H9 (cell line): Measurements from ENCODE around the gene UVSSA. TPM values are rescaled to one million over a fixed set of nuclear protein-coding genes. Genes with fewer than 3 reads are reported as not detected.

Experiments used
- DNase-seq: peaks from one replicate; pipeline ENCODE4 v3.0.0-alpha.2; 2017
- H2AFZ ChIP-seq: one replicate; pipeline ENCODE4 v1.6.1; 2013; ENCODE audit warnings: mild to moderate bottlenecking, low read length, control low read depth, moderate library complexity
- H2AK5ac ChIP-seq: 2 replicates; pipeline ENCODE4 v1.6.1; 2013; ENCODE audit warnings: low read length, control low read depth, mixed read lengths; ENCODE audit not compliant: insufficient read length
- H2BK120ac ChIP-seq: one replicate; pipeline ENCODE4 v1.6.1; 2013; ENCODE audit warnings: low read depth, mild to moderate bottlenecking, low read length, control low read depth, inconsistent platforms; ENCODE audit not compliant: poor library complexity, severe bottlenecking
- H2BK12ac ChIP-seq: 2 replicates; pipeline ENCODE4 v1.6.1; 2013; ENCODE audit warnings: low read length, control low read depth, mixed read lengths, low read depth; ENCODE audit not compliant: insufficient read length
- H2BK15ac ChIP-seq: 2 replicates; pipeline ENCODE4 v1.6.1; 2013; ENCODE audit warnings: low read depth, low read length, control low read depth
- H2BK20ac ChIP-seq: one replicate; pipeline ENCODE4 v1.6.1; 2013; ENCODE audit warnings: low read depth, mild to moderate bottlenecking, low read length, control low read depth, inconsistent platforms; ENCODE audit not compliant: poor library complexity, severe bottlenecking
- H2BK5ac ChIP-seq: 2 replicates; pipeline ENCODE4 v1.6.1; 2013; ENCODE audit warnings: low read length, control low read depth, mixed read lengths; ENCODE audit not compliant: insufficient read length
- H3K14ac ChIP-seq: 2 replicates; pipeline ENCODE4 v1.6.1; 2013; ENCODE audit warnings: low read length, control low read depth; ENCODE audit not compliant: insufficient read depth
- H3K18ac ChIP-seq: 2 replicates; pipeline ENCODE4 v1.6.1; 2013; ENCODE audit warnings: low read depth, mild to moderate bottlenecking, mixed read lengths, low read length, control low read depth; ENCODE audit not compliant: insufficient read length
- H3K23ac ChIP-seq: 2 replicates; pipeline ENCODE4 v1.6.1; 2013; ENCODE audit warnings: low read length, control low read depth, mixed read lengths, low read depth; ENCODE audit not compliant: insufficient read length
- H3K23me2 ChIP-seq: 2 replicates; pipeline ENCODE4 v1.6.1; 2013; ENCODE audit warnings: low read depth, mild to moderate bottlenecking, mixed read lengths, low read length, control low read depth; ENCODE audit not compliant: insufficient read length, poor library complexity, severe bottlenecking
- H3K27ac ChIP-seq: 2 replicates; pipeline ENCODE4 v1.5.1; 2013; ENCODE audit warnings: low read length, control low read depth, mixed read lengths, low read depth; ENCODE audit not compliant: insufficient read length
- H3K27me3 ChIP-seq: 2 replicates; pipeline ENCODE4 v1.6.1; 2013; ENCODE audit warnings: low read length, control low read depth, inconsistent platforms; ENCODE audit not compliant: insufficient read depth
- H3K4ac ChIP-seq: 2 replicates; pipeline ENCODE4 v1.6.1; 2013; ENCODE audit warnings: low read depth, mild to moderate bottlenecking, control low read depth, inconsistent platforms, low read length, moderate library complexity
- H3K4me1 ChIP-seq: 2 replicates; pipeline ENCODE4 v1.6.1; 2013; ENCODE audit warnings: low read length, control low read depth, inconsistent platforms; ENCODE audit not compliant: insufficient read depth
- H3K4me2 ChIP-seq: 2 replicates; pipeline ENCODE4 v1.6.1; 2013; ENCODE audit warnings: low read length, control low read depth, mixed read lengths; ENCODE audit not compliant: insufficient read length, insufficient read depth
- H3K56ac ChIP-seq: 2 replicates; pipeline ENCODE4 v1.6.1; 2013; ENCODE audit warnings: low read depth, mild to moderate bottlenecking, mixed read lengths, low read length, control low read depth; ENCODE audit not compliant: insufficient read length
- H3K79me1 ChIP-seq: 2 replicates; pipeline ENCODE4 v1.6.1; 2013; ENCODE audit warnings: low read depth, mild to moderate bottlenecking, moderate library complexity, low read length, control low read depth, inconsistent platforms; ENCODE audit not compliant: insufficient read depth, poor library complexity, severe bottlenecking
- H3K79me2 ChIP-seq: 2 replicates; pipeline ENCODE4 v1.6.1; 2013; ENCODE audit warnings: low read length, control low read depth, inconsistent platforms; ENCODE audit not compliant: insufficient read depth
- H3K9ac ChIP-seq: 2 replicates; pipeline ENCODE4 v1.6.1; 2013; ENCODE audit warnings: low read length, control low read depth, mixed read lengths; ENCODE audit not compliant: insufficient read length; ENCODE audit errors: extremely low read depth
- H3K9me3 ChIP-seq: one replicate; pipeline ENCODE4 v1.6.1; 2013; ENCODE audit warnings: low read depth, low read length, inconsistent platforms; ENCODE audit not compliant: control insufficient read depth
- H3T11ph ChIP-seq: one replicate; pipeline ENCODE4 v1.6.1; 2013; ENCODE audit warnings: mild to moderate bottlenecking, low read length, control low read depth, inconsistent platforms
- H4K20me1 ChIP-seq: one replicate; pipeline ENCODE4 v1.6.1; 2013; ENCODE audit not compliant: control insufficient read depth, insufficient read length, insufficient read depth
- H4K5ac ChIP-seq: 2 replicates; pipeline ENCODE4 v1.6.1; 2013; ENCODE audit warnings: low read depth, mild to moderate bottlenecking, mixed read lengths, low read length, control low read depth; ENCODE audit not compliant: insufficient read length
- H4K8ac ChIP-seq: replicated peaks from 2 replicates; pipeline ENCODE4 v1.6.1; 2013; ENCODE audit warnings: low read length, control low read depth, mixed read lengths, low read depth; ENCODE audit not compliant: insufficient read length
- H4K91ac ChIP-seq: 2 replicates; pipeline ENCODE4 v1.6.1; 2013; ENCODE audit warnings: low read depth, mild to moderate bottlenecking, moderate library complexity, mixed read lengths, low read length, control low read depth; ENCODE audit not compliant: insufficient read length
- H3K27ac Mint-ChIP-seq, 3 experiments: 2 replicates in 2 of 3; 3 replicates in 1 of 3; pipeline ENCODE4 v1.8.0; 2020 to 2021; ENCODE audit warnings: mixed read lengths in 3 of 3, mild to moderate bottlenecking in 1 of 3, moderate library complexity in 1 of 3
- H3K27me3 Mint-ChIP-seq: 2 replicates; pipeline ENCODE4 v1.8.0; 2021; ENCODE audit warnings: low read depth, mild to moderate bottlenecking, moderate library complexity, mixed read lengths
- H3K36me3 Mint-ChIP-seq, 3 experiments: 2 replicates in 2 of 3; 3 replicates in 1 of 3; pipeline ENCODE4 v1.8.0; 2020 to 2021; ENCODE audit warnings: low read depth in 3 of 3, mixed read lengths in 3 of 3; ENCODE audit not compliant: insufficient read depth in 1 of 3
- H3K4me1 Mint-ChIP-seq, 2 experiments: 2 replicates each; pipeline ENCODE4 v1.8.0; 2020; ENCODE audit warnings: mixed read lengths in 2 of 2
- H3K4me3 Mint-ChIP-seq, 2 experiments: 2 replicates in 1 of 2; 3 replicates in 1 of 2; pipeline ENCODE4 v1.8.0; 2020 to 2021; ENCODE audit warnings: mild to moderate bottlenecking in 2 of 2, mixed read lengths in 2 of 2, moderate library complexity in 1 of 2
- H3K9me3 Mint-ChIP-seq, 2 experiments: 2 replicates in 1 of 2; 3 replicates in 1 of 2; pipeline ENCODE4 v1.8.0; 2020; ENCODE audit warnings: mild to moderate bottlenecking in 2 of 2, mixed read lengths in 2 of 2, moderate library complexity in 1 of 2
- WGBS: extraction: QIAGEN DNeasy Blood & Tissue Kit; methylation state at CpG from one replicate; pipeline ENCODE4 v1.1.7; 2013; ENCODE audit warnings: missing lambda C conversion rate, low lambda C conversion rate, mixed read lengths; ENCODE audit not compliant: insufficient read length; ENCODE audit errors: extremely low coverage; 5-methylcytosine and 5-hydroxymethylcytosine counted together
- total RNA-seq: library from RNA; stranded (reverse); gene quantifications from 2 replicates; pipeline ENCODE4 v1.2.1, GENCODE V29; 2021
- TF ChIP-seq, protein P1 (sequence below): fragments of 200-600 bp; sonication (generic); conservative IDR thresholded peaks from 3 replicates; pipeline ENCODE4 v1.8.0; 2021; ENCODE audit warnings: antibody characterized with exemption, mild to moderate bottlenecking

UVSSA gene
- total RNA-seq, 1 experiment from 2014 or later = 15.9 TPM

DNA sequence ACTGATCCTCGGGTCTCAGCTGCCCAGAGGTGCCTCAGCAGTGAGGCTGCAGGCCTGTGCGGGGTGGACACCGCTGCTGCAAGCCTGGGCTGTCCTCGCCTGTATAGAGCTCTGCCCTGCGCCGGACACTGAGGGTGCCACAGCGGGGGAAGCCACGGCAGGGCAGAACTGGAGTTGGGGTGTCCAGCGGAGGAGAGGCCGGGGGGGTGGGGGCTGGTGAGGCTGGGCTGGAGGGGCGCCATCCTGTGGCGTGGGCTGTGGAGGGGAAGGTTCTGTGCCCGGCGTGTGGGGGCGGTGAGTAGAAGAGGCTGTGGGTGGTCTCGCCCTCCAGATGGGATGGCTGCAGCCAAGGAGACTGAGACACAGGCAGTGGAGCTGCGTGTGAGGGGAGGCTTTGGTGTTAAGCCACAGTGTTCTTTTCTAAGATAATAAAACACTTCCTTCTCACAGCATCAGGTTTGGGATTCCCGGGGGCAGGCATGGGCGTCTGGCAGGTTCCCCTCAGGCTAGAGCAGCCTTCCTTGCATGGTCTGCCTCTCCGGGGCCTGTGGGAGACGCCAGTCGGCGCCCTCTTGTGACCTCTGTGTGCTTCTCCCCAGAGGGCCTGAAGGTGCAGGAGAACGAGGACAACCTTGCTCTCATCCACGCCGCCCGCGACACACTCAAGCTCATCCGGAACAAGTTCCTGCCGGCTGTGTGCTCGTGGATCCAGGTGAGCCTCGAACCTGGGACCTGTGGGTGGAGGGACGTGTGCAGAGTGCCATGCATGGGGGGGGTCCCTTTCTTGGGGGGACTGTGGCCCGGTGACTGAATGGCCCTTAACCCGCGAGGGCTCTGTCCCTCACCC lies 7.4 kb downstream of the UVSSA start:
- Histone ChIP-seq H3K4me2 (no peak overlapping the region), H3K4me1 (no peaks in the 10 kb centered on the region), H3T11ph (no peak overlapping the region), H3K9ac (no peak overlapping the region), H2BK15ac (no peak overlapping the region), H3K4ac (no peak overlapping the region), H2BK120ac (no peak overlapping the region), H3K9me3 (no peaks in the 10 kb centered on the region), H2AFZ (no peak overlapping the region), H3K79me2 (no peaks in the 10 kb centered on the region), H3K56ac (no peak overlapping the region), H3K23me2 (no peaks in the 10 kb centered on the region), H3K27ac (no peak overlapping the region), H3K14ac (no peak overlapping the region), H4K20me1 (no peaks in the 10 kb centered on the region), H3K27me3 (no peaks in the 10 kb centered on the region), H3K79me1 (no peaks in the 10 kb centered on the region), H4K91ac (no peak overlapping the region), H2AK5ac (no peak overlapping the region), H4K8ac (no peak overlapping the region), H4K5ac (no peak overlapping the region), H2BK5ac (no peak overlapping the region), H3K23ac (no peak overlapping the region), H3K18ac (no peak overlapping the region), H2BK12ac (no peak overlapping the region), H2BK20ac (no peak overlapping the region)
- peak; percentile 53 for DNase-seq
- H3K4me1 Mint-ChIP-seq = peaks cover 3% of the 10 kb centered on the region in 2 experiments; a peak in 2 of 4 replicates
- peaks cover 4 to 36% (median 30%) of the 10 kb centered on the region in 3 experiments; a peak in 6 of 7 replicates for H3K36me3 Mint-ChIP-seq
- H3K4me3 Mint-ChIP-seq = no peak overlapping the region
- no peak overlapping the region; a peak in 2 of 7 replicates for H3K27ac Mint-ChIP-seq
- no peaks in the 10 kb centered on the region for H3K27me3 Mint-ChIP-seq
- TF ChIP-seq, protein P1, sequence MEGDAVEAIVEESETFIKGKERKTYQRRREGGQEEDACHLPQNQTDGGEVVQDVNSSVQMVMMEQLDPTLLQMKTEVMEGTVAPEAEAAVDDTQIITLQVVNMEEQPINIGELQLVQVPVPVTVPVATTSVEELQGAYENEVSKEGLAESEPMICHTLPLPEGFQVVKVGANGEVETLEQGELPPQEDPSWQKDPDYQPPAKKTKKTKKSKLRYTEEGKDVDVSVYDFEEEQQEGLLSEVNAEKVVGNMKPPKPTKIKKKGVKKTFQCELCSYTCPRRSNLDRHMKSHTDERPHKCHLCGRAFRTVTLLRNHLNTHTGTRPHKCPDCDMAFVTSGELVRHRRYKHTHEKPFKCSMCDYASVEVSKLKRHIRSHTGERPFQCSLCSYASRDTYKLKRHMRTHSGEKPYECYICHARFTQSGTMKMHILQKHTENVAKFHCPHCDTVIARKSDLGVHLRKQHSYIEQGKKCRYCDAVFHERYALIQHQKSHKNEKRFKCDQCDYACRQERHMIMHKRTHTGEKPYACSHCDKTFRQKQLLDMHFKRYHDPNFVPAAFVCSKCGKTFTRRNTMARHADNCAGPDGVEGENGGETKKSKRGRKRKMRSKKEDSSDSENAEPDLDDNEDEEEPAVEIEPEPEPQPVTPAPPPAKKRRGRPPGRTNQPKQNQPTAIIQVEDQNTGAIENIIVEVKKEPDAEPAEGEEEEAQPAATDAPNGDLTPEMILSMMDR = peak; percentile 35; the same call in 2 of the 3 replicates
- no CpG with 5 or more reads among the region's 36 CpGs for WGBS
- no peaks in the 10 kb centered on the region; a peak in 1 of 5 replicates for H3K9me3 Mint-ChIP-seq
